ENCODE results near the gene DUSP28. TPM values are rescaled to one million over a fixed set of nuclear protein-coding genes. Genes with fewer than 3 reads are reported as not detected.

DUSP28 gene
- total RNA-seq (2016; rRNA removed; fragmentation: Illumina TruSeq; extraction: Trizol) (2.5 and 5.2 TPM in 2 replicates), polyA plus RNA-seq (2011; rRNA removed) (6.7 and 8.6 TPM in 2 replicates), polyA minus RNA-seq (2011; rRNA and poly(A)+ RNA removed; ENCODE audit: low replicate concordance) (2.8 and 4.2 TPM in 2 replicates), Bru-seq, nascent RNA (percentile 81 among the genes with signal in this experiment), BruChase-seq, experiment 1, labeled RNA remaining after a 6-hour chase (percentile 74 among the genes with signal in this experiment), BruChase-seq, experiment 2, labeled RNA remaining after a 2-hour chase (percentile 70 among the genes with signal in this experiment)
- total RNA-seq (2016; cell fraction: cytosol; rRNA removed; fragmentation: Illumina TruSeq; extraction: Trizol; ENCODE audit: low read depth): 4.5 and 4.9 TPM in 2 replicates
- 2.9 and 5.6 TPM in 2 replicates for total RNA-seq (2016; cell fraction: insoluble cytoplasmic fraction; rRNA removed; fragmentation: Illumina TruSeq; extraction: Trizol)
- 6.2 and 6.3 TPM in 2 replicates for total RNA-seq (2016; cell fraction: membrane; rRNA removed; fragmentation: Illumina TruSeq; extraction: Trizol)
- total RNA-seq (2016; cell fraction: nucleus; rRNA removed; fragmentation: Illumina TruSeq; extraction: Trizol): 7.1 TPM in 2 replicates
- 3.4 and 4.1 TPM in 2 replicates for polyA plus RNA-seq (2011; cell fraction: cytosol; rRNA removed)
- polyA plus RNA-seq (2011; cell fraction: nucleus; rRNA removed): 6.6 and 6.7 TPM in 2 replicates
- 5.4 and 6.8 TPM in 2 replicates for polyA plus RNA-seq (2012)
- polyA plus RNA-seq (2016; cell fraction: cytosol; fragmentation: Illumina TruSeq; extraction: Trizol; ENCODE audit: low read depth): 4.9 and 6.2 TPM in 2 replicates
- polyA plus RNA-seq (2016; cell fraction: insoluble cytoplasmic fraction; fragmentation: Illumina TruSeq; extraction: Trizol; ENCODE audit: low read depth): 3.9 and 4.1 TPM in 2 replicates
- polyA plus RNA-seq (2016; cell fraction: membrane; fragmentation: Illumina TruSeq; extraction: Trizol; ENCODE audit: low read depth): 5.5 and 7.1 TPM in 2 replicates
- polyA plus RNA-seq (2016; cell fraction: nucleus; fragmentation: Illumina TruSeq; extraction: Trizol; ENCODE audit: insufficient read depth, low read depth): 11.1 and 15.5 TPM in 2 replicates
- 1.7 and 2.2 TPM in 2 replicates for polyA minus RNA-seq (2011; cell fraction: cytosol; rRNA and poly(A)+ RNA removed)
- 11.5 and 12.3 TPM in 2 replicates for polyA minus RNA-seq (2011; cell fraction: nucleus; rRNA and poly(A)+ RNA removed)
- long read RNA-seq, experiment 1, partial matches to known transcripts: 0 of 3 reads
- long read RNA-seq, experiment 1, other reads (novel, unspliced or antisense): 0 of 3 reads
- long read RNA-seq, experiment 2, partial matches to known transcripts: 1 of 9 reads
- long read RNA-seq, experiment 2, other reads (novel, unspliced or antisense): 3 of 9 reads

- intact Hi-C loops (cut with micrococcal nuclease; ENCODE audit: unreplicated experiment) (loop anchor here (5.0 kb wide), 1 partner anchor 272 kb away; no protein-coding TSS in a partner anchor), in situ Hi-C loops (cut with HindIII; ENCODE audit: extremely low pct_ligation_motif_present, low pct_unique_long_range_greater_than_20kb) (loop anchor here (25.0 kb wide), 1 partner anchor 652 kb away; no protein-coding TSS in a partner anchor)
- POLR2A ChIA-PET: interaction anchor here (1.0 to 4.9 kb wide), 6 partner anchors 13 to 49 kb away, joined by 3 to 86 read pairs (median 20); partner anchors contain the start of gene CAPN10
- peak within 1 kb of the TSS; percentile 90 for H3K27ac ChIP-seq (ENCODE audit: extremely low read length, insufficient read depth, low read length)
- H3K4me2 ChIP-seq (ENCODE audit: low read depth, low read length): peak within 1 kb of the TSS; percentile 96
- BruUV-seq (replicated peaks): no TSS peak
- H3K4me1 ChIP-seq (ENCODE audit: insufficient read depth, low read length): peaks cover 48% of the 10 kb centered on the region
- H3K27me3 ChIP-seq (ENCODE audit: control insufficient read depth in 1 of 2, insufficient read depth in 2 of 2, low read length in 2 of 2): no peaks in the 10 kb centered on the region
- peak within 1 kb of the TSS; percentile 92 for H3K9ac ChIP-seq (ENCODE audit: insufficient read depth, low read depth, low read length)
- no peaks in the 10 kb centered on the region for H4K20me1 ChIP-seq (ENCODE audit: insufficient read depth, low read length)
- ATAC-seq (peak; percentile 84), FAIRE-seq (peak; percentile 57), DNase-seq (ENCODE audit: low spot score) (peak; percentile 83)
- CTCF ChIA-PET (ENCODE audit: low intra/inter-chr PET ratio, low total read pairs): no interaction called here
- 1% methylated on average over 11 of the region's 39 CpGs for whole genome bisulfite sequencing (ENCODE audit: low lambda C conversion rate)
- H3K36me3 ChIP-seq (replicated peaks in 1 of 2; ENCODE audit: control insufficient read depth in 1 of 2, insufficient read depth in 2 of 2, low read length in 2 of 2): peaks cover 3 to 15% of the 10 kb centered on the region in 2 experiments; a peak in 4 of 5 replicates
- H3K4me3 ChIP-seq (replicated peaks in 1 of 3; ENCODE audit: insufficient read depth in 1 of 3, low read depth in 2 of 3, low read length in 3 of 3): peak within 1 kb of the TSS; percentile 80 to 85 (median 80)
- H3K9me3 ChIP-seq (ENCODE audit: low read length): no peaks in the 10 kb centered on the region
- H2AFZ ChIP-seq (ENCODE audit: low read length): no peak within 1 kb of the TSS
- H3K79me2 ChIP-seq (ENCODE audit: insufficient read depth, low read length): peaks cover 28% of the 10 kb centered on the region
- TF ChIP-seq HMGXB3 (CRISPR knock-in tag; IDR thresholded peaks at IDR 0.05; ENCODE audit: borderline replicate concordance) (peak; percentile 30; the same call in 1 of the 2 replicates), KDM1A (CRISPR knock-in tag; IDR thresholded peaks at IDR 0.05) (no peak), RARA (CRISPR knock-in tag; IDR thresholded peaks at IDR 0.05) (peak; percentile 49), MLX (CRISPR knock-in tag; IDR thresholded peaks at IDR 0.05) (peak; percentile 84), ZNF10 (CRISPR knock-in tag; IDR thresholded peaks at IDR 0.05; ENCODE audit: borderline replicate concordance, low read depth) (no peak), ZNF329 (CRISPR knock-in tag; IDR thresholded peaks at IDR 0.05; ENCODE audit: low read depth) (peak; percentile 2; the same call in 1 of the 2 replicates), ZNF496 (CRISPR knock-in tag; IDR thresholded peaks at IDR 0.05; ENCODE audit: insufficient replicate concordance) (no peak), NFRKB (IDR thresholded peaks at IDR 0.05) (no peak), ZSCAN20 (CRISPR knock-in tag; IDR thresholded peaks at IDR 0.05; ENCODE audit: borderline replicate concordance) (no peak; the same call in 1 of the 2 replicates), HOXA5 (CRISPR knock-in tag; IDR thresholded peaks at IDR 0.05) (peak; percentile 74; the same call in 1 of the 2 replicates), PLRG1 (conservative IDR thresholded peaks at IDR 0.05) (no peak), ZNF569 (CRISPR knock-in tag; IDR thresholded peaks at IDR 0.05; ENCODE audit: borderline replicate concordance) (no peak), U2AF1 (optimal IDR thresholded peaks at IDR 0.05; ENCODE audit: low read depth, low read length) (no peak)
Observed at GRCh38 chr2:240560084-240560479, at the start of gene DUSP28. Gene DUSP28, plus strand, starts transcription at chr2:240560357. Its CDS starts 328 bp downstream, at chr2:240560685.
